Effector memory CD4-positive, alpha-beta T cell (primary cell): Measurements from ENCODE around the gene EFCAB8.

ENCODE experiments used
- DNase-seq, 3 donors: peaks; one replicate each; pipeline ENCODE4 v3.0.0-alpha.2; 2020
- H3K27ac ChIP-seq: 2 replicates; pipeline ENCODE4 v1.7.0; 2013; ENCODE audit warnings: mild to moderate bottlenecking, low read length, moderate library complexity; ENCODE audit not compliant: insufficient read depth, poor library complexity, severe bottlenecking
- H3K27me3 ChIP-seq: replicated peaks from 2 replicates; pipeline ENCODE4 v1.7.0; 2013; ENCODE audit warnings: mild to moderate bottlenecking, low read length; ENCODE audit not compliant: insufficient read depth, control insufficient read depth, poor library complexity, severe bottlenecking
- H3K36me3 ChIP-seq: 2 replicates; pipeline ENCODE4 v1.7.0; 2013; ENCODE audit warnings: mild to moderate bottlenecking, low read length, moderate library complexity; ENCODE audit not compliant: control insufficient read depth, insufficient read depth
- H3K4me1 ChIP-seq: 2 replicates; pipeline ENCODE4 v1.7.0; 2013; ENCODE audit warnings: low read length, mild to moderate bottlenecking; ENCODE audit not compliant: control insufficient read depth, insufficient read depth, poor library complexity, severe bottlenecking
- H3K4me3 ChIP-seq: 2 replicates; pipeline ENCODE4 v1.7.0; 2013; ENCODE audit warnings: low read length, low read depth, mild to moderate bottlenecking; ENCODE audit not compliant: insufficient read depth, poor library complexity, severe bottlenecking
- H3K9me3 ChIP-seq: 2 replicates; pipeline ENCODE4 v1.7.0; 2013; ENCODE audit warnings: mild to moderate bottlenecking, low read length, moderate library complexity; ENCODE audit not compliant: control insufficient read depth

EFCAB8 gene

DNA sequence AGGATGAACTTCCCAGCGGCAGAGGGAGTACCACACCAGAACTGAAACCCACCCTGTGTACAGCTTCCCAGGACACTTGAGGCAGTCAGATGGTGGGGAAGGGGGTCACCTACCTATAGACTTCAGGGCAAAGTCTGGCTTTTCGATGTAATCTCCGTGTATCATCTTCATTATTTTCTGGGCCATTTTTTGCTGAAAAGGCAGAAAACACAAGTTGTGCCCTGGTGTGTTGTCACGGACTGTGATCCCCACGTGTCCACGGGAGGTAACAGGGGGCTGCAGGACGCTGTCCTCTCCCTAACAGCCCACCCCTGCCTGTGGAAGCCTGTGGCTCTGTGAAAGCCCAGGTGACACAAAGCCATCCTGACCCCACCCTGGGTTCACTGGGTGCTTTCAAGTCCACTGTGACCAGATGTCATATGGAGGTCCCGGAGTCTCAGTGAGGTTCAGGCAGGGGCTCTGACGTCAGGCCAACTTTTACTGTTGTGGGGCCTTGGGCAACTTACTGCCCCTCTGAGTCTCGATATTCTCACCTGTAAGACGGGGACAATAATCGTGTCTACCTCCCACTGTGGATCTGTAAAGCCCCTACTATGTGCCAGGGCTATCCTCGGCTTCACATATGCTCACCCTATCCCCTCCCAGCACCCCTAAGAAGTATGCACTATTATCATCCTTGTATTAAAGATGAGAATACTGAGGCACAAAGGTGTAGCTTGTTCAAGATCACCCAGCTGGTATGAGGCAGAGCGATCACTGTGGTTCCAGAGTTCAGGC is 131.0 kb downstream of the EFCAB8 start:
- Histone ChIP-seq H3K36me3 (no peaks in the 10 kb centered on the region), H3K4me3 (no peak overlapping the region)

GRCh38 chr20:32990426-32990825 is 131.7 kb downstream of the EFCAB8 start:
- Histone ChIP-seq H3K36me3 (no peaks in the 10 kb centered on the region), H3K9me3 (no peaks in the 10 kb centered on the region), H3K4me1 (no peaks in the 10 kb centered on the region), H3K4me3 (no peak overlapping the region), H3K27ac (no peak overlapping the region), H3K27me3 (no peaks in the 10 kb centered on the region)
- no peak for DNase-seq

More for the DNA sequence above, 131.0 kb downstream of the EFCAB8 start:
- no peak for DNase-seq
- no peak overlapping the region for H3K27ac ChIP-seq
- no peaks in the 10 kb centered on the region for H3K4me1 ChIP-seq
- no peaks in the 10 kb centered on the region for H3K27me3 ChIP-seq
- H3K9me3 ChIP-seq: no peaks in the 10 kb centered on the region

- H3K27ac ChIP-seq: no peak overlapping the region
- H3K36me3 ChIP-seq: no peaks in the 10 kb centered on the region
- no peak overlapping the region for H3K4me3 ChIP-seq
- no peak for DNase-seq
- no peaks in the 10 kb centered on the region for H3K27me3 ChIP-seq
- H3K9me3 ChIP-seq: no peaks in the 10 kb centered on the region
- no peaks in the 10 kb centered on the region for H3K4me1 ChIP-seq
Measured at GRCh38 chr20:32991383-32991782, 132.7 kb downstream of the EFCAB8 start.

DNA sequence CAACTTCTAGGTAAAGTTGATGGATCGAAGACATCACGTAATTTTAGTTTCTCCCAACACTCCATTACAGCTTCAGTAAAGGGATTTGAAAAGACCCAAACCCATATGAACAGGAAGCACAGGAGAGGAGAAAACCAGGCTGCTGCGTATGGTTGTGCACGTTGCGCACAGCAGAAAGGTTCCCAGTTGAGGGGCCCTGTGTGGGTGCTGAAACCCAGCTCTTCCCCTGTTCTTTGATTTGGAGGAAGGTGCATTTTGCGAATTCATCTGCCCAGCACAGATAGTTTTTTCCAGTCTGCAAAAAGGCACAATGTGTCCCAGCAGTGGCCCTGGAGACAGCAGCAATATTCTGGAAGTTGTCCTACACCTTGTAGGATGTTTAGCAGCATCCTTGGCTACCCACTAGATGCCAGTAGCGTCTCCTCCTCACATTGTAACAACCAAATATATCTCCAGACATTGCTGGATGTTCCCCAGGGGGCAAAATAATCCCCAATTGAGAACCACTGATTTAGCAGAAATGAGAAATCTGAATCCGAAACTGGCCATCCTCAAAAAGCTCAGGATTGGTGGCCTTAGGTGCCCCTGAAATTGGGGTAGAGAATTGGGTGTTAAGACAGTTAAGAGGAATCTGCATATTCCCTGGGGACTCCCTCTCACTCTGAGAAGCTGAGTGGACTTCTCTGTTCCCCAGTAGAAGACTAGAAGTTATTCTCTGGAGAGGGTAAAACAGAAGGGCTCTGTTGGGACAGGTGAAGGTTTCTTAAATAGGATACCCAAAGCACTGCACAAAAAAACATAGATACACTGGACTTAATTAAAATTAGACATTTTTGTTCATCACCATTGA is 133.3 kb downstream of the EFCAB8 start:
- Histone ChIP-seq H3K9me3 (no peaks in the 10 kb centered on the region), H3K27ac (no peak overlapping the region), H3K4me1 (no peaks in the 10 kb centered on the region), H3K36me3 (no peaks in the 10 kb centered on the region), H3K4me3 (no peak overlapping the region), H3K27me3 (no peaks in the 10 kb centered on the region)
- DNase-seq: no peak

- no peaks in the 10 kb centered on the region for H3K9me3 ChIP-seq
- no peaks in the 10 kb centered on the region for H3K4me1 ChIP-seq
- no peak overlapping the region for H3K27ac ChIP-seq
- H3K27me3 ChIP-seq: no peaks in the 10 kb centered on the region
- H3K4me3 ChIP-seq: no peak overlapping the region
- H3K36me3 ChIP-seq: no peaks in the 10 kb centered on the region
- no peak for DNase-seq
Measured at GRCh38 chr20:32993496-32994050, 134.8 kb downstream of the EFCAB8 start.

DNA sequence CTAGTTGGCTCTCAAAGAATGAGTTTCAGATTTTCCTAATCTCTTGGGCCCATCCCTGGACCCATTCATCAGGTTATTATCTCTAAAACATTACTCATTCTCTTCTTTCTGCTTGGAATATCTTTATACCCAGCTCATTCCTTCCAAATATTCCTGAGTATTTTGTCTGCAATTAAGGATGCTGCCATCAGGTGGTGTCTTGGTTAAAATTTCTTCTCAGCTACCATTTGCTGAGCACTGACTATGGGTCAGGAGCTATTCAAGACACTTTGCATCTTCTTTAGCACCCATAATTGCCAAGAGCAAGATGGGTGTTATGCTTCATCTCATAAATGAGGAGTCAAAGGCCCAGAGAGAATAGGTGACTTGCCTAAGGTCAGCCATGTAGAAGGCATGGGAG is 137.1 kb downstream of the EFCAB8 start:
- no peak for DNase-seq
- Histone ChIP-seq H3K4me3 (no peak overlapping the region), H3K4me1 (no peaks in the 10 kb centered on the region), H3K27me3 (no peaks in the 10 kb centered on the region), H3K9me3 (no peaks in the 10 kb centered on the region), H3K27ac (no peak overlapping the region), H3K36me3 (no peaks in the 10 kb centered on the region)

- no peaks in the 10 kb centered on the region for H3K27me3 ChIP-seq
- no peaks in the 10 kb centered on the region for H3K36me3 ChIP-seq
- no peak overlapping the region for H3K4me3 ChIP-seq
- no peaks in the 10 kb centered on the region for H3K4me1 ChIP-seq
- DNase-seq: no peak
- H3K9me3 ChIP-seq: no peaks in the 10 kb centered on the region
- H3K27ac ChIP-seq: no peak overlapping the region
Measured at GRCh38 chr20:32997431-32997830, 138.7 kb downstream of the EFCAB8 start.

- Histone ChIP-seq H3K27ac (no peak overlapping the region), H3K36me3 (no peaks in the 10 kb centered on the region), H3K4me1 (no peaks in the 10 kb centered on the region), H3K4me3 (no peak overlapping the region), H3K27me3 (no peaks in the 10 kb centered on the region), H3K9me3 (no peaks in the 10 kb centered on the region)
- DNase-seq: no peak
Measured at GRCh38 chr20:32999603-33000250, 141.0 kb downstream of the EFCAB8 start.

GRCh38 chr20:33000802-33001466 is 142.2 kb downstream of the EFCAB8 start:
- Histone ChIP-seq H3K9me3 (no peaks in the 10 kb centered on the region), H3K27ac (no peak overlapping the region), H3K27me3 (no peaks in the 10 kb centered on the region), H3K36me3 (no peaks in the 10 kb centered on the region), H3K4me3 (no peak overlapping the region), H3K4me1 (no peaks in the 10 kb centered on the region)
- DNase-seq: no peak
